ENCODE data around the gene TMEM114.

TMEM114 gene

DNA sequence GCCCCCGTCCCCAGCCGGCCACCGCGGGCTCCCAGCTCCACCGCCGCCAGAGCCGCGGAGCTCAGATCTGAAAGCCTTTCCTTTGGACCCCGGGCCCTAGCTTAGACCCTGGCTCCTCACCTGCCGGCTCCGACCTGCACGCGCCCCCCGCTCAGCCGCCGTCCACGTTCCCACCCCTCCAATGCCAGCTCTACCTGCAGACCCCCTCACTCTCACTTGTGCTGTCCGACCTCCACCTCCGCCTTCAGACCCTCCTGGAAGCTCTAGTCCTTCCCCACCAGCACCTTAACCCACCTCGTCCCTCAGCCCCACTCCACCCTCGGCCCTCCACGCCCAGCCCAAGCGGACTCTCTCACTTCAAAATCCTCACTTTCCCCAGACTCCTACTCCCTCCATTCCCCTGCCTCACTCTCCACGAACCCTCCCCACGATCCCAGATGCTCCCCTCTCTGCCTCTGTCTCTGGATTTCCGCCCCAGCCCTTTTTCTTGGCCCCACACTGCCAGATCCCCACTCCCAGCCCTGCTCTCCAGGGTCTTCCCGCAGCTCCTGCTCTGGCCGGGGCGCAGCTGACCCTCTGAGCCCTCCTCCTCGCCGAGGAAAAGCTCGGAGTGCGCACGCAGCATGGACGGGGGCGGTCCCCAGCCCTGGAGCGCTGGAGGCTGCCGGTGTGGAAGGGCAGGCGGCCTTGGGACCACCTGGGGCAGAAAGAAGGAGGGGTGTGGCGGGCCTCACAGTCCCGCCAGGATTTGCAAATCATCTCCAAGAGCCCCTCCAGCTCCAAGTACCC is at the start of gene TMEM114:
Gene TMEM114 (minus strand): TSS at position 612 of the 789 bp plus-strand sequence. CDS start 673 bp downstream, outside the sequence.
- no peak for DNase-seq

DNA sequence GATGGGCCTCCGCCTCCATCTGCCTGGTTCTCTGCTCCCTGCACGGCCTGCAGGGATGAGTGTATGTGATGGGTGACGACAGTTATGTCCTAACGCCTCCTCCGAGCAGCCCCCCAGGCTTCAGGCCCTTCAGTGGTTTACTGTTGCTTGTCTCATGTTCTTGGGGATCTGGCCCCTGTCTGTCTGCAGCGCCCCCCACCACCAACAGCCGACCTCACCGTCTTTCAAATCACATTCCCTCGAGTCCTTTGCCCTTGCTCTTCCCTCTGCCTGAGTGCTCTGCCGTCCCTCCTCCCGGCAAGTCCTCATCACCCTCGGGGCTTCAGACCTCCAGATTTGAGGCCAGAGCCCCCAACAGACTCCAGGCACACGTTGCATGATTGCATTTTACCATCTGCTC is 49.4 kb upstream of the TMEM114 start:
- no peak for DNase-seq

DNA sequence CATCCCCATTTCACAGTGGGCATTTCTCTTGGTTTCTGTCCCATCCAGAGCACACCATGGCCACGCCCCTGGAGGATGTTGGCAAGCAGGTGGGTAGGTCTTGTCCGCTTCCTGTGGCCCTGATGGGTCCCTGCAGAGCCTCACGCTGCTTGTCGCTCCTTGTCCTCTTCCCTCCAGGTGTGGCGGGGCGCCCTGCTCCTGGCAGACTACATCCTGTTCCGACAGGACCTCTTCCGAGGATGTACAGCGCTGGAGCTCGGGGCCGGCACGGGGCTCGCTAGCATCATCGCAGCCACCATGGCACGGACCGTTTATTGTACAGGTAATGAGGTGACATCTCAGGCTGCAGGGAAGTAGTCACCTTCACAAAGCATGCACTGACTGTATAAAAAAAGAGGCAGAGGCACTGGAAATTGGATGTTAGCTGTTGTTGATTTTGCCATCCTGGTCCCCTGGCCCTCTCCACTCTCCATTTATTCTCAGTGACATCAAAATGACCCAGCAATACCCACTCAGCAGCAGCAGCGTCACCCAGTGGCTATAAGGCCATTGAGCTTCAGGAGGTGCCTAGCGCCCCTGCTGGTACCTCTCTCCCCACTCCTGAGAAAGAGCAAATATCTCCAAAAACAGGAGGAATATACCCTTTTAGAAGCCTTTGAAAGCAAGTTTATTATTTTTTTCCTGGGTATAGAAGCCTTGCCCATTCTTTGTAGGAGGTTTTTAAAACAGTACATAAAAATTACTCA is 44.9 kb upstream of the TMEM114 start:
- DNase-seq, result no peak

DNA sequence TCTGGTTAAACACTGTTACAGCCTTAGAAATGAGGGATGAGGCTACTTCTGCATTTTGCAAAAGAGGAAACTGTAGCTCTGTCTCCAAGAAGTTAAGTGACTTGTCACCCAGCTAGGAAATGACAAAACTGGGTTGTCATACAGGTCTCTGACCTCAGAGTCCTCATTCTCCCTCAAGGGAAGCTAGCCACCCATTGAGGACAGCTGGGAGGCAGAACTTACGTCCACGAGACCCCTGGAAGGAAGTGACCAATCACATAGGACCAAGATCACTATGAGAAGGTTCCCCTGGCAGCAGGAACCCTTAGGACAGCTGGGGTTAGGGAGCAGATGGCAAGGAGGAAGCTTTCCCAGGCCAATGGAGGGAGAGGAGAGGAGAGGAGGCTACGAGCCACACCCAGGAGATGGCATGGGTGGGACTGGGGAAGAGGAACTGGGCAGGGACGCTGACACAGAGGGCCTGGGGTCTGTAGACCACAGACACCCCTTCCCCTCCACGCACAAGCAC is 42.4 kb upstream of the TMEM114 start:
- peak; percentile 67 for DNase-seq

DNA sequence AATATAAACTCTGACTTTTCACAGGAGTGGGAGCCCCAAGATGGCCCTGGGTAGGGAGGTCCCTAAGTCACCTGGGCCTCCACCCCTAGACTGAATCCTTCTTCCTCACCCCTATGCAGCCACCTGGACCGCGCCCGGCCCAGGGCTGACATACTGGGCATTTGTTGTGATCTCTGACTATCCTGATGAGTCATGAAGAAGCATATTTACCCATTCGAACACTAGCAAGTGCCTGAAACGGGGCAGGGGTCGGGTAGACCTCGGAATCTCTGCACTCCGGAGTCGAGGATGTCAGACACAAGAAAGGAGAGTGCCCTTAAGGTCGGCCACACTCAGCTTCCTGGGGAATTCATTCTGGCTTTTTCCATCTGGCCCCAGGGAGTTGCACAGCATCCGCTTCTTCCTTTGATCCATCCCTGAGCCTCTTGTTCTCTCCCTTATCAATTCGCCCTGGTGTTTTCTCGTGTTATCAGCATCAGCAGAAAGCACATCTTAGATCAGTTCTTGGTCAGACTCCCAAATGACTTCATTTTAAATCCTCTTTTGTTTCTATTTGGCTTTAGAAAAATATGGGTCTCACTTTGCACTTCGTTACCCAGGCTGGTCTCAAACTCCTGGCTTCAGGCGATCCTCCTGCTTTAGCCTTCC is 41.6 kb upstream of the TMEM114 start:
- DNase-seq, result no peak

DNA sequence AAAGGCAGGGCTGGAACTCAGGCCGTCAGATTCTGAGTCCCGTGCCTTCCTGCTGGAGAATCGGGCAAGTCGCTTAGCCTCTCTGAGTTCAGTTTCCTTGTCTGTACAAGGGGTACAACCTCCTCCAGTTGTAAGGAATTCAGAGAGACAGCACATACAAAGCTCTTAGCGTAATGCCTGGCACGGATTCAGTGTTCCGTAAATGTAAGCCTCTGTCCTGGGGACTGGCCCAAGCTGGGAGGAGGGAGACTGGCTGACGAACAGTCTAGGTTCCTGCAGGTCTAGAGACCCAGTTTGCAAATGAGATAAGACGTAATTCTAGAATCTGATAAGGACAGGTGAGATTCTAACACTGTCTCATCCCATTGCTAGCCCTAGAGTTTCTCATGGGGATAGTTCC is 41.1 kb upstream of the TMEM114 start:
- DNase-seq, result no peak

DNA sequence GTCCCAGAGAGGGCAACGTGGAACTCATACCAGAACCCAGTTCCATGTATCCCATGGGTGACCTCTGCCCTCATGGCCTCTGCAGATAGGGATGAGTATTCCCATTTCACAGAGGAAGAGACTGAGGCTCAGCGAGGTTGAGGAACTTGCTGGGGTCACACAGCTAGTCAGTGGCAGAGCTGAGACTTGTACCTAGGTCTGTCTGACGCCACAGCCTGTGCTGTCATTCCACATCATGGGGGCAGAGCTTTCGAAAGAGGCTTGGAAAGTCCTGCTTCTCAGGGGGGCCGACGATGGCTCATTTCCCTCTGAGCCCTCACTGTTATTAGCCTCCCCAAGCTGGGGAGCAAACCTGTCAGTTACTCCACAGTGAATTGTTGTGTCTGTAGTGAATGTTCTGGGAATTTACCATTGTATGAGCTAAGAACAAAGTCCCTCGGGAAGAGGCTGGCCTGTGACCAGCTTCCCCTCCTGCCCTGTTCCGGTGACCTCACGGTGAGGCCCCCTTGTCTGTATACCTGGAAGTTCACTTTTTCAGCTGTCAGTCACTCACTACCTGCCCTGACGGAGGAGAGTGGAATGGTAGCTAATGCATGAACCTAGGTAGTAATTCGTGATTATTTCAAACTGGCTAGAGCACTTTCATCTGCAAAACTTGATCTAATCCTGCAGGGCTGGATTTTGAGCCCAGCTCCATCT is 40.1 kb upstream of the TMEM114 start:
- no peak for DNase-seq

DNA sequence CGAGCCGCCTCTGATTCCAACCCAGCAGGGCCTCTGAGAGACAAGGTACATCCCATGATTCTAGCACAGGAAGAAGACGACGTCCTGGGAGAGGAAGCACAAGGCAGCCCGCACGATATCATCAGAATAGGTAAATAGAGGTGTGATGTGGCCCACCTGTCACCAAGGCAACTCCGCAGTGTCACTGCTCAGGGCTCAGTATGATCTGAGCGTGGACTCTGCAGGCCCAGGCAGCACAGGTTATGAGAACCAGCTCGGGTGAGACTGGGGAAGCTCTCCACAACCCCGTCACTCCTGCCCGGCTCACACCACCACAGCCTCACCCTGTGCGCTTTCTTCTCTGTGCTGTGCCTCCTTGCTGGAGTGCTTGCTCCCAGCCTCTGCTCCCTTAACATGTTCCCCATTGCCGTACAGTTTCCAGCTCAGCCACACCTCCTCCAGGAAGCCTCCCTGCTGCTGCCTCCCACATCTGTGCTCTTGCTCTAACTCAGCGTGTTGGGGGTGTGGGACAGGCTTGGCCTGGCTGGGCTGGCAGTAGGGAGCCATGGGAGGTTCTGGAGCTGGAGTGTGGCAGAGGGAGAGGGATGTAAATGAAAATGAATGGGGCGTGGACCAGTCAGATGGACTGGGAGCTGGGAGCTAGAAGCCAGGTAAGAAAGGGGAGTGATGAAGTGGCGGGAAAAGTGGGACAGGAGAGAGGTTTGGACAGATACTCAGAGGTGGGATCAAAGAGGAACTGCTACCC is 38.8 kb upstream of the TMEM114 start:
- DNase-seq, result no peak

DNA sequence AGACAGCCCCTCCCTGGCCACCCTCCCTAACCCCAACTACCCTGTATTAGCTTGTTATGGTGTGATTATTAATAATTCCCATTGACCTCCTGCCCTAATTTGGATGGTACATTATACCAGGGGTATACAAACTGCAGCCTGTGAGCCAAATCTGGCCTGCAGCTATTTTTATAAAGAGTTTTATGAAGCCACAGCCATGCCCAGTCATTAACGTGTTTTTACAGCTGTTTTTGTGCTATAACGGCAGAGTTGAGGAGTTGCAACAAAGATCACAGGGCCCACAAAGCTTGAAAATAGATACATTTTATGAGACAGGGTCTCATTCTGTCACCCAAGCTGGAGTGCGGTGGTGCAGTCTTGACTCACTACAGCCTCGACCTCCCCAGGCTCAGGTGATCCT is 37.1 kb upstream of the TMEM114 start:
- no peak for DNase-seq

DNA sequence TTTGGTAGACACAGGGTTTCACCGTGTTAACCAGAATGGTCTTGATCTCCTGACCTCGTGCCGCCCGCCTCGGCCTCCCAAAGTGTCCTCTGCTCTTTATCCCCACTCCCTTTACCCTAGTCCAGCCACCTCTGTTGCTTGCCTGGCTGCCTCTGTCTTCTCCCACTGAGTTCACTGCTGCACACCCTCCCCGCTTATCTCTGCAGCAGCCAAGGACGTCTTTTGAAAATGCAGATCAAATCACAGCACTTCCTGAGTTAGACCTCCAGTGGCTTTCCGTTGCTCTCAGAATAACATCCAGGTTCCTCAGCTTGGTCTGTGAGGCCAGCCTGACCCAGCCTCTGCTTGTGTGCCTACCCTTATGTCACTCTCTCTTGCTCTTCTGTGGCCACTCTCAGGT is 36.6 kb upstream of the TMEM114 start:
- no peak for DNase-seq

DNA sequence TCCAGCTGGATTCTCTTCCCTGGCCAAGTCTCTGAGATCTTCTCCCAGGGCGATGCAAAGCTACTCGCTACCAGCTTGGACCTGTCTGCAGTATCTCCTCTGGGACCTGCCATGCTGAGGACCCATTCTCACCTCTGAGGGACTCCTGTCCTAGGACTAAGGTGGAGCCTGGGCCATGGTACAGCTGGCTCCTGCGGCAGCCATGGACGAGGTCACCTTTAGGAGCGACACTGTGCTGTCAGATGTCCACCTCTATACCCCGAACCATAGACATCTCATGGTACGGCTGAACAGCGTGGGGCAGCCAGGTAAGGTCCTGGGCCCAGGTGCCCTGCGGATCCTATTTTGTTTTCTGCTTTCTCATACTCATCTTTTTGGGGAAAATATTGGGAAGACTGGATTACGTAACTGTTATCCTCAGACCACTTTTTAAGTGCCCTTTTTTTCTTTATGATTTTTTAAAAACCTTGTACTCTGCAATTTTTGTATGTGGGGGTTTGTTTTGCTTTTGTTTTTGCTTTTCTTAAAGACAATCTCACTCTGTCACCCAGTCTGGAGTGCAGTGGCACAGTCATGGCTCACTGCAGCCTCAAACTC is 35.3 kb upstream of the TMEM114 start:
- no peak for DNase-seq

DNA sequence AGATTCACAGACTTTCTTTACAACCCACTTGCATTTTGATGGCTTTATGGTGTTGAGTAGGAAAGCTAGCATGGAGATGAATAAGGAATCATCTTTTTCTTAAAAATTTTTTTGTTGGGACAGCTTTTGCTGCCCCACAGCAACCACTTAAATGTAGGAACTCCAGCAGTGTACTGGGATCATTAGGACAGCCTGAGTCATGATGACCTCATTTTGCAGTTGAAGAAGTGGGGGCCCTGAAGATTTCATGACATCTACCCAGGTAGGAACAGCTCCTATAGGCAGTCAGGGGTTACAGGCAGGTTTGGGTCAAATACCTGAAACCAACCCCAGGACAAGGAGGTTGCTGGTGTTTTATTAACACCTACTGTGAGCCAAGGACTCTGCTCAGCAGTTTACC is 33.3 kb upstream of the TMEM114 start:
- no peak for DNase-seq

DNA sequence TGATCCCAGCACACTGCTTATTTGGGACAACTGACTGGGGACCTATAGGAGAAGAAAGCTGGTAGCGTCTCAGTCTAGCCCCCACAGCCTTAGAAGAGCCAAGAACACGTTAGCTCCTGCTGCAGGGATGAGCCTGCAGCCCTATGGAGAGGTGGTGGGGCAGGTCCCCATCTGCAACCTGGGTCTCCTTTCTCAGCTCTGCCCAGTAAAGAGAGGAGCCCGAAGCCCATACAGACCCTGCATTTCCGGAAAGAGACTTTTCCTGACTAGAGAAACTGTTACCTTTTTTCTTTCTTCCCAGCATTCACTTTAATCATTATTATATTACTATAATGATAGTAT is 32.0 kb upstream of the TMEM114 start:
- DNase-seq, result no peak

DNA sequence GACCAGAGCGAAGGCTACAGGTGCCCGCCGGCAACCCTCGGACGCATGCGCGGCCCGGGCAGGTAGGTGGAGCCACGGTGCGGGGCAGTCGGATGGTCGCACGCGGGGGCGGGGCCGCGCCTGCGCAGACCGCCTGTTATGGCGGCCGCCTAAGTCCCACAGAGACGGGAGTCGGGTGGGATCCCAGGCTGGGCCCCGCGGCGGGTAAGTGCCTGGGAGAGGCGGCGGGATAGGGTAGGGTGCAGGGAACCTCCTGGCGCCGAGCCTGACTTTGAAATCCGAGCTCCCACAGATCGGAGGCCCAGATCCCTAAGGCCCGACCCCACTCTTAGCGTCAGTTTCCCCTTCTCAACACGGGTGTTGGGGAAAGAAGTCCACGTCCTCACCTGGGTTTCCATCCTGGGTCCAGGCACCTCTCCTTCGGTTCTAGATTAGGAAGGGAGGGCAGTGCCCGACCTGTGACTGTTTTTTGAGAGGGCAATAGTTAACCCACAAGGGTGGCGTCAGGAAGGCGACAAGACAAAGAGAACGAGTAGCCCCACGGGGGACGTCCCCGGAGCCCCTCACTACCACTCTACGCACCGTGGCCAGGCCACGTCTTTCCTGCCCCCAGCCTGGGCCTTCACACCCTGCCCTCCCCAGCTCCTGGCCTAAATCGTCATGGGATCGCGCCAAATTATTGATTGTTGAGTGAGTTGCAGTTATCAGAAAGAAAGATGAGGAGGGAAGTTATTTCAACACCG is 31.4 kb upstream of the TMEM114 start, which contains the start of gene METTL22:
Gene METTL22 (plus strand): TSS at position 127 of the 743 bp plus-strand sequence. CDS start 3,968 bp downstream, outside the sequence.
- no peak for DNase-seq

DNA sequence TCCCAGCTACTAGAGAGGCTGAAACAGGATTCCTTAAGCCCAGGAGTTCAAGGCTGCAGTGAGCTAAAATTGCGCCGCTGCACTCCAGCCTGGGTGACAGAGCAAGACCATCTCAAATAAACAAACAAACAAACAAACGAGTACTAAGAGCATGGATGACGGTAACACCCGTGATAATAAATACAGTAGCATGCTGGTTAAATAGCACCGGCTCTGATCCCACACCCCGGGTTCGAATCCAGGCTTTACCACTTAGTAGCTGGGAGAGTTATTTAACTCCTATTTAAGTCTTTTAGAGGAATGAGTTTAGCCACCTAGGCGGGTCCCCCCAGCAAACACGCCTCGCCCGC is 30.9 kb upstream of the TMEM114 start:
- DNase-seq, result no peak

DNA sequence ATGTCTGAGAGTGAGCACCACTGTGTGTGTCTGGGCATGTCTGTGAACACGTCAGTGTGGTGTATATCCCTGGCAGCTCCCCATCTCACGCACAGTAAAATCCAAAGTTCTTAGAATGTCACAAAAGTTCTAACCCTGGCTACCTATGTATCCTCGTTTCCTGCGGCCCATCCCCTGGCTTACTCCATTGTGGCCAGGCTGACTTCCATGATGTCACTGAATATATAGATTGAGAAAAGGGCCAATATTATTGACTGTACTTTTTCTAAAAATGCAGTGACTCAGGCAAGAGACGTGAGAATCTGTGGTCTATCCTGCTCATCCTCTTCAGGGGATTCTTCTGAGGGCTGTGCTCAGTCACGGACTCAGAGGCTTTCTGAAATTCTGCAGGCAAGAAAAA is 30.2 kb upstream of the TMEM114 start:
- DNase-seq, result no peak

DNA sequence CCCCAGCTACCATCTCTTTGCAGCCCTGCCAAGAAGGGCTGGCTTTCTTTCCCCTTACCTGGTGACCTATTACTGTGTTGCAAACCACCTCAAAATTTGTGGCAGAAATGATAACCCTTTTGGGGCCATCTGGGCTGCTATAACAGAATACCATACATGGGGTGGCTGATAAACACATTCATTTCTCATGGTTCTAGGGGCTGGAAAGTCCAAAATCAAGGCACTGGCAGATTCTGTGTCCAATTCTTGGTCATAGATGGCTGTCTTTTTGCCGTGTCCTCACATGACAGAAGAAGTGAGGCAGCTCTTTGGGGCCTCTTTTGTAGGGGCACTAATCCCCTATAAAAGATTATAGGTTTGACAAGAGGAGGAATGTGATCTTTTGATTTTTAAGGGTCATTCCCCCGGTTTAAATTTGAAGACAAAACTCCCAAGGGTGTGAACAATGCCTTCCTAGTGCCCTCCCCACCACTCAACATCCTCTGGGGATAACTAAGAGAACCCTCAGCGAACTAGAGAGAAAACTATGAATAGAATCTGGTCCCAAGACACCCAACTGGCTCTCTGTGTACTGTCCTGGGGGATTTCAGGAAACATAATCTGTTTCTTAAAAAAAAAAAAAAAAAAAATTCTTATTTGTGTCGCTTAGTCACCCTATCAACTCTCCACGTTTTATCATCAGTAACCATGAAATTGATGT is 29.5 kb upstream of the TMEM114 start:
- no peak for DNase-seq

DNA sequence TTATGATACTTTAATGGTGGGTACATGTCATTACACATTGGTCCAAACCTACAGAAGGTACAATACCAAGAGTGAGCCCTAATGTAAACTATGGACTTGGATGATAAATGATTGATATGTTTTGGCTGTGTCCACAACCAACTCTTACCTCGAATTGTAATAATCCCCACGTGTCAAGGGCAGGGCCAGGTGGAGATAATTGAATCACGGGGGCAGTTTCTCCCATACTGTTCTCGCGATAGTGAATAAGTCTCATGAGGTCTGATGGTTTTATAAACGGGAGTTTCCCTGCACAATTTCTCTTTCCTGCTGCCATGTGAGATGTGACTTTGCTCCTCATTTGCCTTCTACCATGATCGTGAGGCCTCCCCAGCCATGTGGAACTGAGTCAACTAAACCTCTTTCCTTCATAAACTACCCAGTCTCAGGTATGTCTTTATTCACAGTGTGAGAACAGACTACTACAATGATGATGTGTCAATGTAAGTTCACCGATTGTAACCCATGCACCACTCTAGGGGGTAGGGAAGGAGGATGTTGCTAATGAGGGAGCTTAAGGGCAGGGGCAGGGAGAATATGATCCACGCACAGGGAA is 24.2 kb upstream of the TMEM114 start:
- DNase-seq, result no peak

DNA sequence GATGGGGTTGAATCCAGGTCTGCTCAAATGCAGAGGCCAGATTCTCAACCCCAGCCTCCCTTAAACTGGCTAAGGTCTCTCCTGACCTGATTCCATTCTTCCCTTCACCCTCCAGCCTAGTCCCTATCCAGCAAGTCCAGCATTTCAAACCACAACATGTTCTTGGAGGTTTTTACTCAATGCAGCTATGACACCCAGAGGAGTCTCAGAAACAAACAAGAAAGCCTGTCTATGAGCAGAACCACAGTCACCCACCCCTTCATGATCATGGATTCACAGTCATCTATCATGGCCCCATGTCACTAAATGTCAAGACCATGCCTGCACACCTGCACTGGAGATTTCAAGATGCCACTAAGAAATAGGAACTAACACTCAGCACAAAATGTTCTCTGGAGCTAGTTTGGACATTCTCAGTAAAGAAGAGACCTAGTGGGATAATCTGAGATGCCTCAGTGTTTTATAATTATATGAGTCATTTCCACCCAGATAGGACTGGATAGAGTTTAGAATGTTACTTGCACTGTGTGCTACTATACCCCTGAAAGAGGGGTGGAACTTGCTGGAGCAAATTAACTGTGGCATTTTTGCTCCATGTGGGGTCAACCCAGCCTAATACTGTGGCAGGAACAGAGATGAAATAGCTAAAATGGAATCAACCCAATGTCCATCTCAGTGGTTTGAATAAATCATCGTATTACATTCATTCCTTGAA is 21.7 kb upstream of the TMEM114 start:
- no peak for DNase-seq
